Measurements from ENCODE around the gene SQSTM1. TPM values are rescaled to one million over a fixed set of nuclear protein-coding genes. Genes with fewer than 3 reads are reported as not detected.

The SQSTM1 gene
- total RNA-seq, 1 experiment from 2014 or later = 985 TPM

- in situ Hi-C loops (cut with HindIII; ENCODE audit: low pct_unique_long_range_greater_than_20kb, low sequenced_read_pairs) (no loop called here), intact Hi-C loops (cut with micrococcal nuclease; ENCODE audit: unreplicated experiment) (no loop called here)
- no peak overlapping the region for H3K27ac ChIP-seq (ENCODE audit: low read length)
- H3K9me3 ChIP-seq (ENCODE audit: control insufficient read depth, insufficient read depth, low read depth, low read length) = no peaks in the 10 kb centered on the region
- H3K36me3 ChIP-seq (ENCODE audit: control insufficient read depth, insufficient read depth, low read length) = no peaks in the 10 kb centered on the region; the same call in 1 of the 2 replicates
- TF ChIP-seq, protein P1, sequence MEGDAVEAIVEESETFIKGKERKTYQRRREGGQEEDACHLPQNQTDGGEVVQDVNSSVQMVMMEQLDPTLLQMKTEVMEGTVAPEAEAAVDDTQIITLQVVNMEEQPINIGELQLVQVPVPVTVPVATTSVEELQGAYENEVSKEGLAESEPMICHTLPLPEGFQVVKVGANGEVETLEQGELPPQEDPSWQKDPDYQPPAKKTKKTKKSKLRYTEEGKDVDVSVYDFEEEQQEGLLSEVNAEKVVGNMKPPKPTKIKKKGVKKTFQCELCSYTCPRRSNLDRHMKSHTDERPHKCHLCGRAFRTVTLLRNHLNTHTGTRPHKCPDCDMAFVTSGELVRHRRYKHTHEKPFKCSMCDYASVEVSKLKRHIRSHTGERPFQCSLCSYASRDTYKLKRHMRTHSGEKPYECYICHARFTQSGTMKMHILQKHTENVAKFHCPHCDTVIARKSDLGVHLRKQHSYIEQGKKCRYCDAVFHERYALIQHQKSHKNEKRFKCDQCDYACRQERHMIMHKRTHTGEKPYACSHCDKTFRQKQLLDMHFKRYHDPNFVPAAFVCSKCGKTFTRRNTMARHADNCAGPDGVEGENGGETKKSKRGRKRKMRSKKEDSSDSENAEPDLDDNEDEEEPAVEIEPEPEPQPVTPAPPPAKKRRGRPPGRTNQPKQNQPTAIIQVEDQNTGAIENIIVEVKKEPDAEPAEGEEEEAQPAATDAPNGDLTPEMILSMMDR (IDR thresholded peaks at IDR 0.05) = no peak
- no peak for TF ChIP-seq POLR2AphosphoS5 (IDR thresholded peaks at IDR 0.05; ENCODE audit: low read depth, low read length)
- TF ChIP-seq REST (IDR thresholded peaks at IDR 0.05; ENCODE audit: insufficient read depth in 1 of 2, low read depth in 2 of 2, low read length in 1 of 2) = no peak
- no peak for TF ChIP-seq TCF7L2 (IDR thresholded peaks at IDR 0.05; ENCODE audit: low read depth, low read length)
- TF ChIP-seq SIN3A (IDR thresholded peaks at IDR 0.05; ENCODE audit: borderline replicate concordance, insufficient read depth, low read depth, low read length) = no peak
- no TSS peak for BruUV-seq (replicated peaks)
- DNase-seq (ENCODE audit: low read depth, low spot score) (no peak), ATAC-seq (no peak)
- CTCF ChIA-PET = no interaction called here
- no peaks in the 10 kb centered on the region for H3K27me3 ChIP-seq (ENCODE audit: control insufficient read depth, insufficient read depth, low read length)
- POLR2A ChIA-PET = no interaction called here
- no peak overlapping the region for H3K4me3 ChIP-seq (ENCODE audit: low read depth in 2 of 2, low read length in 2 of 2)
- H3K4me1 ChIP-seq (ENCODE audit: control insufficient read depth, insufficient read depth, low read length) = peaks cover 6% of the 10 kb centered on the region
Observed at GRCh38 chr5:179862891-179863290, 42.2 kb downstream of the SQSTM1 start.

DNA sequence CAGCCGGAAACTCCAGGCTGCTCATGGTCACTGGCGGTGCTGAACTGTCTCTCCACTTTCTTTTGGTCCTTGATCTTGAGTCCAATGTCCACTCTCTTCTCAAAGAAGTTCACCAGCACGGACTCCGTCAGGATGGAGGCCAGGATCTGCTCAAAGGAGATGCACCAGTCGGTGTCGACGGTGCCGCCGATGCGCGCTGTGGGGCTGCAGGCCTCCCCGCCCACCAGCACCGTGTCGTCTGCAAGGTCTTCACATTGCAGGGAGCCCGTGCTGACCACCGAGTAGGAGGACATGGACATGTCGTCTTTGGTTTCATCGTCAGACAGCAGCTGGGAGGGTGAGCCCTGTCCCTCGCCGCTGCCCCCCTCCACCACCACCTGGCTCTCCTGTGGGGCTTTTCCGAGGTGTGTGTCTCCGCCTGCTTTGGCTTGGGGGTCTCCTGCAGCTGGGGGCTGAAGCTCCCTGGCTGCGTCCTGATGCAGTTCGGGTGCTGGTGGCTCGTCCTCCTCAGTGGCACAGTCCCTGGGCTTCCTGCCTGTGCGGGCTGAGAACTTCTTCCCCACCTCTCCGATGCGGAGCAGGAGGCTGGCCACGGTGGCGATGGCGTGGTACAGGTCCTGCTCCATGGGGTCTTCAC lies 42.9 kb downstream of the SQSTM1 start:
- no peak overlapping the region for H3K27ac ChIP-seq (ENCODE audit: low read length)
- ATAC-seq = no peak
- H3K4me3 ChIP-seq (ENCODE audit: low read depth in 2 of 2, low read length in 2 of 2) = no peak overlapping the region
- H3K27me3 ChIP-seq (ENCODE audit: control insufficient read depth, insufficient read depth, low read length) = no peaks in the 10 kb centered on the region
- in situ Hi-C loops (cut with HindIII; ENCODE audit: low pct_unique_long_range_greater_than_20kb, low sequenced_read_pairs) (no loop called here), intact Hi-C loops (cut with micrococcal nuclease; ENCODE audit: unreplicated experiment) (no loop called here)
- no TSS peak for BruUV-seq (replicated peaks)
- no peaks in the 10 kb centered on the region for H3K36me3 ChIP-seq (ENCODE audit: control insufficient read depth, insufficient read depth, low read length)
- POLR2A ChIA-PET = no interaction called here
- CTCF ChIA-PET = no interaction called here
- TF ChIP-seq SIN3A (IDR thresholded peaks at IDR 0.05; ENCODE audit: borderline replicate concordance, insufficient read depth, low read depth, low read length) (no peak), POLR2AphosphoS5 (IDR thresholded peaks at IDR 0.05; ENCODE audit: low read depth, low read length) (no peak), TCF7L2 (IDR thresholded peaks at IDR 0.05; ENCODE audit: low read depth, low read length) (no peak), REST (IDR thresholded peaks at IDR 0.05; ENCODE audit: insufficient read depth in 1 of 2, low read depth in 2 of 2, low read length in 1 of 2) (no peak)
- TF ChIP-seq, protein P1 (IDR thresholded peaks at IDR 0.05) = no peak
- no peaks in the 10 kb centered on the region for H3K9me3 ChIP-seq (ENCODE audit: control insufficient read depth, insufficient read depth, low read depth, low read length)
- peaks cover 6% of the 10 kb centered on the region for H3K4me1 ChIP-seq (ENCODE audit: control insufficient read depth, insufficient read depth, low read length)
- no peak for DNase-seq (ENCODE audit: low read depth, low spot score)

All from Panc1 (cell line).